Activated T-cell treated with anti-CD3 and anti-CD28 coated beads, Interleukin-2, amount 50 U/mL, for 4 hours (primary cell): ENCODE data around the gene B3GALT5. TPM values are rescaled to one million over a fixed set of nuclear protein-coding genes. Genes with fewer than 3 reads are reported as not detected.

Experiments used
- ATAC-seq, 2 donors: fragments of 200-7000 bp; cut with Tn5 transposase; one replicate each; pipeline ENCODE4 v1.10.0; 2021
- DNase-seq: peaks from one replicate; pipeline ENCODE4 v3.0.0-alpha.2; 2020
- H3K27me3 Mint-ChIP-seq: one replicate; pipeline ENCODE4 v1.8.0; 2021; ENCODE audit warnings: low read depth, mixed read lengths
- H3K36me3 Mint-ChIP-seq: one replicate; pipeline ENCODE4 v1.8.0; 2022; ENCODE audit warnings: mixed read lengths; ENCODE audit not compliant: insufficient read depth
- H3K4me1 Mint-ChIP-seq: one replicate; pipeline ENCODE4 v1.8.0; 2021; ENCODE audit warnings: low read depth, mixed read lengths
- H3K4me3 Mint-ChIP-seq: one replicate; pipeline ENCODE4 v1.8.0; 2021; ENCODE audit warnings: mild to moderate bottlenecking, moderate library complexity, mixed read lengths
- H3K9me3 Mint-ChIP-seq: one replicate; pipeline ENCODE4 v1.8.0; 2021; ENCODE audit warnings: mixed read lengths
- total RNA-seq, 3 donors: library from RNA; stranded (reverse); gene quantifications; one replicate each; pipeline ENCODE4 v1.2.1, GENCODE V29; 2021

B3GALT5 gene
- total RNA-seq, 3 donors from 2014 or later = 0.03 to 0.05 (median 0.05) TPM

DNA sequence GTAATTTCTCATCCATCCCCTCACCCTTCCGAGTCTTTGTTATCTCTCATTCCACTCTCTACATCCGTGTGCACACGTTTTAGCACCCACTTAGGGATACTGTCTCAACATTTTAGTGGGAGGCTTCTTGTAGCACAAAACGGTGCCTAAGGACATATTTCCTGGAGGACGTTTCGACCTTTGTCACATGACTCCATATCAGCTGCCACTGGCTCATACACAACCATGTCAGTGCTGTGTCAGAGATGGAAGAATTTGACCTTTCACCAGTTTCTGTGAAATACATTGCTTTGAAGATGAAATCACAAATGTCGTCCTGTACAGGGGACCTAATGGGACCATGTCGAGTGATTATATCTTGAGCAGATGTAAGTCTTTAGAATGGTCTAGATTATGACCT is 15.6 kb downstream of the B3GALT5 start:
- Mint-ChIP-seq H3K27me3 (peaks cover 8% of the 10 kb centered on the region), H3K4me3 (no peak overlapping the region), H3K9me3 (peaks cover 11% of the 10 kb centered on the region), H3K4me1 (no peaks in the 10 kb centered on the region), H3K36me3 (no peaks in the 10 kb centered on the region)
- ATAC-seq (no peak), DNase-seq (no peak)

DNA sequence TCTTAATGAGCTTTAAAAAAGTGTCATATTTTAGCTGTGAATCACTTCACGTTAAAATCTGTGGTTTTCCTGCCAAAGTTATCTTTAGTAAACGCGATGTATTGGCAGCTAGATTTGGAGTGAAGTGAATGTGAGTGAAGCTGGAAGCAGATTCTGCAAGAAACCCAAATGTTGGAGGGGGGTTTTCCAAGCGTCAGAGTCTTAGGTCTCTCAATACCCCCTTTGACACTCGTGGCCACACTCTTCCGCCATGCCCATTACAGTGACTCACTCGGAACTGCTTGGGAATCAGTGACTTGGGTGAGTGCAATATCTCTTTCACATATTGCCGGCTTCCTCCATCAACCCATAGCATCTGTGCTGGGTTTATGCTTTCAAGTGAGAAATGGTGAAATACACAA is 17.5 kb downstream of the B3GALT5 start:
- ATAC-seq (no peak), DNase-seq (no peak)
- H3K9me3 Mint-ChIP-seq = peaks cover 3% of the 10 kb centered on the region
- no peaks in the 10 kb centered on the region for H3K36me3 Mint-ChIP-seq
- H3K4me1 Mint-ChIP-seq = no peaks in the 10 kb centered on the region
- no peak overlapping the region for H3K4me3 Mint-ChIP-seq
- peaks cover 8% of the 10 kb centered on the region for H3K27me3 Mint-ChIP-seq

DNA sequence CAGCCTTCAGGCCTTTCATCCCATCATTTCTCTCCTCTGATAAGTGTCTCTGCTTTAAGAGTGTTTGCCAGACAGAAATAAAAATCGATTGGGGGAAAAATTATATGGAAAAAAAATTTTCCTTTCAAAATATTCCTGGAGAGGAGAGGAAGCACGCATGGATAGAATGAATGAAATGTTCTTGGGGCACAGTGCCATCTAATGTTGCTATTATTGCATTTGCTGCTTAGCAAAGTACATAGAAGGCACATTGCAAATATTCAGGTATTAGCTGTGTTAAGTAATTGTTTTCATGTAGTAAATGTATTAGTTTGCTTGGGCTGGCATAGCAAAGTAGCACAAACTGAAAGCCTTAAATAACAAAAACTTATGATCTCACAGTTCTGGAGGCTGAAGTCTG is 18.1 kb downstream of the B3GALT5 start:
- H3K4me3 Mint-ChIP-seq = no peak overlapping the region
- DNase-seq (no peak), ATAC-seq (no peak)
- H3K4me1 Mint-ChIP-seq = no peaks in the 10 kb centered on the region
- no peaks in the 10 kb centered on the region for H3K36me3 Mint-ChIP-seq
- H3K27me3 Mint-ChIP-seq = peaks cover 9% of the 10 kb centered on the region
- peaks cover 3% of the 10 kb centered on the region for H3K9me3 Mint-ChIP-seq

DNA sequence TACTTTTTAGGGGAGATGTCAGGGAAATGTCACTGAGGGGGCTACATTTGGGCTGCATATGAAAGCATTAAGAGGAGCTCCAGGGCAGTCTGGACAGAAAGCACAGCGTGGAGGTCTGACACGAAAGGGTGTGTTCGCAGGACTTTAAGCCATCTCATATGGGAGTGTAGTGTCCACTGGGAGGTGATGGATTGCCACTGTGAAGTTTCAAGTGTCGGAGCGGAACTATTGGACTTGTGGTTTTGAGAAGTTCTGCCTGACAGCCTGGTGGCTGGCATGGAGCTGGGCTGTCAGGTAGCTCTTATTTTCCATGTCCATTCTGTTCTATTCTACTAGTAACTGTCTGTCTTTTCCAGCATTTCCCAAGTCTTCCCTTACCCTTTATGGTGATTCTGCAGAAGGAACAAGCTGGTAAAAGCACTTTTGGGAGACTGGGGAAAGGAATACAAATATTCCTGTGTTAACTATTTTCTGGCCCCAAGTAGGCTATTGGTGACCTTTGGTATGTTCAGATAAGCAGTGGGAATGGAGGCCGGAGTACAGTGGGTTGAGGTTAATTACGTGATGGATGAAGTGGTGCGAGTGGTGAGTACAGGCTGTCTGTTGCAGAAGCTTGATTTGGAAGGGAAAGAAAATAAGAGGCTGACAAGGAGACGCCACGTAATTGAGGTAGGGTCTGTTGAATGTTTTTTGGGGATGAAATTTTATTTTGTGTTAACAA is 19.3 kb downstream of the B3GALT5 start:
- ATAC-seq (no peak), DNase-seq (no peak)
- Mint-ChIP-seq H3K27me3 (peaks cover 9% of the 10 kb centered on the region), H3K4me1 (no peaks in the 10 kb centered on the region), H3K36me3 (no peaks in the 10 kb centered on the region), H3K9me3 (peaks cover 3% of the 10 kb centered on the region), H3K4me3 (no peak overlapping the region)

DNA sequence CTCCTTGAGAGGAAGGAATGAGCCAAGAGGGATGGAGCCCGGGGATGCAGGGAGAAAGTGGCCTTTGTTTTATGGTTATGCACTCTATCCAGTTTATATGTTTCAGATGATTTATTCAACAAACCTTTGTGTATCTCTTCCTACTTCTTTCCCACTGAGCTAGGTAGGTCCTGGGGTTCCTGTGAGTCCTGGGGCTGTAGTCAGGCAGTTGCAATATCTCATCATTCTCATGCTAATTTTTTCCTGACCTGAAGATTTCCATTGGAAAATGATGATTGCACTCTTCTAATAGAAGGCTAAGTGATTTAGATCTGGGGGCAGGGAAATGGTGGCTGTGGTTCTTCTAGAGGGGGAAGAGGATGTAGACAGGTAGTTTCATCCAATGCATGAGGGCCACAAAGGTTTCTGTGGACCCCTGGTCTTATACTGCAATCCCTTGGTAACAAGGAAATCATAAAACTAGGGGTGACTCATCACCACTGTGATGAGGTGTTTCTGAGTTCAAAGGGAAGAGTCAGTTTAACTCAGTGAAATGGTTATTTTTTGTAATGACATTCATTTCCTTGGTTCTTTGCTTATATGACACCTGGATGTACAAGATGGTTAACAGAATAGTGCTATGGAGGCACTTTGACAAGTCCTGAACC is 20.2 kb downstream of the B3GALT5 start:
- Mint-ChIP-seq H3K27me3 (peaks cover 11% of the 10 kb centered on the region), H3K4me3 (no peak overlapping the region), H3K4me1 (no peaks in the 10 kb centered on the region), H3K36me3 (no peaks in the 10 kb centered on the region), H3K9me3 (no peaks in the 10 kb centered on the region)
- DNase-seq = no peak
- no peak for ATAC-seq

DNA sequence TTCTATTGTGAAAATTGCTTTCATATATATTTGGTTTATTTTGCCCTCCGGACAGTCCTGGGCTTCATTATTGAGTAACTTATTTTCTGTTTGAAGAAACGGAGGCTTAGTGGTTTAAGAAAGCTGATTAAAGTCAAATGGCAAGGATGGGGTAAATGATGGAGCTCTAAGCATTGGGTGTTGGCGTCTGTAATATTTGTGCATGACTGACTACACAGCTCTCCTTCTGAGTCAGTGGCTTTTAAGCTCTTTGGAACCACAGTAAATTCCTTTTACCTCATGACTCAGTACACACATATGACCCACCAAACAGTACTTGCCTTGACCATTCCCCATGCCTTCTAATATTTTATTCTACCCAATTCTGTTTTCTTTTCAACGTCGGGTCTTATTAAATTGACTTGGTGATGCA is 21.0 kb downstream of the B3GALT5 start:
- Mint-ChIP-seq H3K27me3 (peaks cover 15% of the 10 kb centered on the region), H3K9me3 (no peaks in the 10 kb centered on the region), H3K36me3 (no peaks in the 10 kb centered on the region), H3K4me1 (no peaks in the 10 kb centered on the region), H3K4me3 (no peak overlapping the region)
- ATAC-seq (no peak), DNase-seq (no peak)

DNA sequence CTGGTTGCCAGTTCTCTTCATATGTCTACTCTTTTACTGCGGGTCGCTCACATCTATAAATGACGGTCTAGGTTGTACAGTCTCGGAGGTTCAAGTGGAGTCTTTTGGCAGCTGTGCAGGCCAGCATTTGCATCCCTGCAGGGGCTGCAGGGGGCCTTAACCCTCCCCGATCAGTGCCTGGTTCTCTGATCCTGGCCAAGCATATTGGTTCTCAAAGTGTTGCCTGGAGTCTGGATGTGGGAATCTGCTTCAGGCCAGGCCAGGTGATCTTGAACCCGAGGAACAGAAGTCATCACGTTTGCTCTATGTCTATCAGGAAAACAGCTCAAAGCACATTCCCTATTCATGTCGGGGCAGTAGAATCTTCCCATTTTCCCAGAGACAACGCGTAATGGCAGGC is 21.8 kb downstream of the B3GALT5 start:
- Mint-ChIP-seq H3K4me1 (no peaks in the 10 kb centered on the region), H3K4me3 (no peak overlapping the region), H3K27me3 (peaks cover 16% of the 10 kb centered on the region), H3K9me3 (no peaks in the 10 kb centered on the region), H3K36me3 (no peaks in the 10 kb centered on the region)
- ATAC-seq = no peak
- DNase-seq = no peak

DNA sequence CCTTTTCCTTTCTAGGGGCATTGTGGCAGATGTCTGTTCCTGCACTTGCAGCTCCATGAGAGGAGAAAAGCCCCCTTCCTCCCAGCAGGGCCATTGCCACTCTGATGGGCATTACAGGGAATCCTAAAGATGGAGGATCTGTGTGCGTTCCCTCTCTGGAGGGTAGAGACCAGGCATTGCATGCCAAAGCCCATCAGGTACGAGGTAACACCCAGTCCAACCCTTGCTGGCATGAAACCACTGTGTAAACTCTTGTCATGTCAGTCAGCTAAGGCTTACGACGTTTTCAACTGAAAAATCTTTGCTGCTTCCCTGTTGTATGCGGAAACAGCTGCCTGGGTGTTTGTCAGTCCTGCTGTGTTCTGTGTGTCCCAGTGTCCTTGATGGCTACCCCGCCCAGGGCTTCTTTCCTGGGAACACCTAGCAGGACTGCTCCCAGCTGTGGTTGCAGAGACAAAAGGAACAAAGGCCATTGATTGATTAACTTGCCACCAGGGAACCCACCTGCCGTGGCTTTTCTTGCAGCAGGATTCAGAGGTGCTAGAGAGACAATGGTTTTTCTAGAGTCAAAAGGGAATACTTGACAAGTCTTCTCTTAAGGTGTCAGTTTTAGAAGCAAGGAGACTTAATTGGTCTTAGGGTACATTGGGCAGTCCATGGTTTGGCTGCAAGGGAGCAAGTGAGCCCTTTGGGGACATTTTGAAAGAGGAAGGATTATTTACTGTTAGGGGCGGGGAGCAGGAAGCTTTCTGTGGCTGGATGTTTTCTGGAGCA is 24.6 kb downstream of the B3GALT5 start:
- ATAC-seq = no peak
- no peak overlapping the region for H3K4me3 Mint-ChIP-seq
- DNase-seq = no peak

DNA sequence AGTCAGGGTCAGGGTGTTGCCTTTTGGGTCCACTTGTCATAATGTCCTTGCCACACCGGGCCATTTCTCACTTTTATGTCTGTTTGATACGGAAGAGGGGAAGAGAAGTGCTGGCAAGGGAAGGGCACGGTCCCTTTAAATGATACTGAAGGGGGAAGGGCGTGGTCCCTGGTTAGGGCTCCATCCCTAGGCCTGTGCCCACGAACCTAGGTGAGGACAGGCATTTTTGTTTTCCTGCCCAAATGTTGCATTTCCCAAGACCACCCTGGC is 25.2 kb downstream of the B3GALT5 start:
- Mint-ChIP-seq H3K4me1 (no peaks in the 10 kb centered on the region), H3K27me3 (peaks cover 18% of the 10 kb centered on the region), H3K4me3 (no peak overlapping the region), H3K9me3 (no peaks in the 10 kb centered on the region), H3K36me3 (no peaks in the 10 kb centered on the region)
- ATAC-seq = no peak
- DNase-seq = no peak

More for the DNA sequence above, 24.6 kb downstream of the B3GALT5 start:
- Mint-ChIP-seq H3K9me3 (no peaks in the 10 kb centered on the region), H3K4me1 (no peaks in the 10 kb centered on the region), H3K27me3 (peaks cover 18% of the 10 kb centered on the region), H3K36me3 (no peaks in the 10 kb centered on the region)

DNA sequence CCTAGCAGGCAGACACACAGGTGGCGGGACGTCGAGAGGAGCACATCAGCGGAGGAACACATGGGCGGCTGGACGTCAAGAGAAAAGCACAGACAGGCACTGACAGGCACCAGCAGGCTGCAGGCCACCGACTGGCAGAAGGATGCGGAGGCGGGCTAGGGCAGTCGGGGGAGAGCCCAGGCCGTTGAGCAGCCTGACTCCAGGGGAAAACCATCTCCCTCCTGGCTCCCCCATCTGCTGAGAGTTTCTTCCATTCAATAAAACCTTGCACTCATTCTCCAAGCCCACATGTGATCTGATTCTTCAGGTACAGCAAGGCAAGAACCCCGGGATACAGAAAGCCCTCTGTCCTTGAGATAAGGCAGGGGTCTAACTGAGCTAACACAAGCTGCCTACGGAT is 25.5 kb downstream of the B3GALT5 start:
- Mint-ChIP-seq H3K4me3 (no peak overlapping the region), H3K27me3 (peaks cover 18% of the 10 kb centered on the region), H3K9me3 (no peaks in the 10 kb centered on the region), H3K4me1 (no peaks in the 10 kb centered on the region), H3K36me3 (no peaks in the 10 kb centered on the region)
- no peak for ATAC-seq
- DNase-seq = no peak

DNA sequence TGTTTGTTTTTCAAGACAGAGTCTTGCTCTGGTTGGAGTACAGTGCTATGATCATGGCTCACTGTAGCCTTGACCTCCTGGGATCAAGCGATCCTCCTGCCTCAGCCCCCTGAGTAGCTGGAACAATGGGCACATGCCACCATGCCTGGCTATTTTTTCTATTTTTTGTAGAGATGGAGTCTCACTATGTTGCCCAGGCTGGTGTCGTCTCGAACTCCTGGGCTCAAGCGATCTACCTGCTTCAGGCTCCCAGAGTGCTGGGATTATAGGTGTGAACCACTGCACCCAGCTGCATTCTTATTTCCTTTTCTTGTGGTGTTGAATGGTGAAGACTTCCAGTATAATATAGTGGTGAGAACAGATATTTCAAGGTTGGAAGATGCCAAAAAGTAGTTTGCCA is 28.0 kb downstream of the B3GALT5 start:
- no peaks in the 10 kb centered on the region for H3K36me3 Mint-ChIP-seq
- peaks cover 18% of the 10 kb centered on the region for H3K27me3 Mint-ChIP-seq
- no peak overlapping the region for H3K4me3 Mint-ChIP-seq
- ATAC-seq (no peak), DNase-seq (no peak)
- no peaks in the 10 kb centered on the region for H3K4me1 Mint-ChIP-seq
- H3K9me3 Mint-ChIP-seq = no peaks in the 10 kb centered on the region

DNA sequence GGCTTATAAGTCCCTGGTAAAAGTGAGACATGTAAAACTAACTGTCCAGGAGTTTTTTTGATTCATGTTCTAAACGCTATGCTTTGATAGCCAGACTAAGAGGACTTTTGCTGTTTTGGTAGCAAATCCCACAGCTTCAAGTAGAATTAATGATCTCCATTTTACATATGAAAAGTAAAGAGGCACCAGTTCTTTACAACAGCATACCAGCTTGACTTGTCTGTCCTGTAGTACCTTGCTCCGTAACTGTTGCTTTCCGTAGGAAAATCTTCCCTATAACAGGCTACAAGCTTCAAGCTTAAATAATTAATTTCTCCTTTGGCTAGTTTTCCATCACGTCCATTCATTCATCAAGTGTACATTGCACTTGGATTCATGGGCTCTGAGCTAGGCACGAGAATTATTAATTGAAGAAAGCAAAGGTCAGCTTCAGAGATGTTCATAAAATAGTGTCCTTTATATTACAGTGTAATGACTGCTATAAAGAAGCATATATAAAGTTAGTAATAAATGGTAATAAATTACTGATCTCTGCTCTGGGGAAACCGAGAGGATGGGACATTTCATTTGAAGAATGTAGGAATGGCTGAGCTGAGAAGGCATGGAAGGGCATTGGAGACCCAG is 29.2 kb downstream of the B3GALT5 start:
- Mint-ChIP-seq H3K27me3 (peaks cover 14% of the 10 kb centered on the region), H3K9me3 (no peaks in the 10 kb centered on the region), H3K4me3 (no peak overlapping the region), H3K36me3 (no peaks in the 10 kb centered on the region), H3K4me1 (no peaks in the 10 kb centered on the region)
- DNase-seq = no peak
- no peak for ATAC-seq

DNA sequence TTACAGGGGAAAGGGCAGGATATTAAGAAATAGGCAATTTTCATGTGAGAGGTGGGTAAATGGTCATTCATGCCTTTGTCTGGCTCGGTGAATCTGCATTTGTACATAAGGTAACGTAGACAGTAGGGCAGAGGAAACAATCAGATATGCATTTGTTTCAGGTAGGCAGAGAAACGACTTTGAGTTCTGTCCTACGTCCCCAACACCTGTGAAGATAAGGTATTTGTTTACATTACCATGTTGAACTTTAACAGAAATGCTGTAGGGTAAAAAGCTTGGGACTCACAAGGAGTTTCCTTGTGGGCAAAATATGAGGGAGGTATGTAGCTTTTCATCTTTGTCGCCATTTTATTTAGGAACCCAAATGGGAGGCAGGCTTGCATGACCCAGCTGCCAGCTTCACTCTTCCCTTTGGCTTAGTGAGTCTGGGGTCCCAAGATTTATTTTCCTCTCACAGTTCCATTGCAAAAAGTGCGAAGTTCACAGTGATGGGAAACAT is 31.4 kb downstream of the B3GALT5 start:
- Mint-ChIP-seq H3K9me3 (no peaks in the 10 kb centered on the region), H3K4me1 (no peaks in the 10 kb centered on the region), H3K4me3 (no peak overlapping the region), H3K36me3 (no peaks in the 10 kb centered on the region), H3K27me3 (peaks cover 6% of the 10 kb centered on the region)
- no peak for DNase-seq
- ATAC-seq = no peak

DNA sequence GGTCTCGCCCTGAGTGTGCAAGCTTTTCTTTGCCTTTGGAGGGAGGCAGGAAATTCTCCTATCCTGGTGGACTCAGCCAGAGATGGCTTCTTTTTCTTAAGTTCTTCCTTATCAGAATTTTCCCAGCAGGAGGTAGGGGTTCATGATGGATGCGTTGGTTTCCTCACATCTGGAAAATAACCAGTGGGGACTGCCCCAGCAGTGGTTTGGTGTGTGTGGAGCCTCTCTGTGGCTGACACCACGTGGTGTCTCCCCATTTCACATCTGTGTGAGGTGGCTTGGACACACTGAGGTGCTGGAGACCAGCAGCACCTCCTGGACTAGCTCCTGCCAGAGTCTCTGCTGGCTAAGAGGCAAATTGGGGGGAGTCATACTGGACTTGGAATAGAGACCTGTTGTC is 32.6 kb downstream of the B3GALT5 start:
- ATAC-seq (no peak), DNase-seq (no peak)
- peaks cover 9% of the 10 kb centered on the region for H3K27me3 Mint-ChIP-seq
- no peaks in the 10 kb centered on the region for H3K36me3 Mint-ChIP-seq
- H3K9me3 Mint-ChIP-seq = no peaks in the 10 kb centered on the region
- no peak overlapping the region for H3K4me3 Mint-ChIP-seq
- no peaks in the 10 kb centered on the region for H3K4me1 Mint-ChIP-seq
